Testis (tissue), 3 donors: ENCODE data around the gene COX17. TPM values are rescaled to one million over a fixed set of nuclear protein-coding genes. Genes with fewer than 3 reads are reported as not detected.

Experiments
- DNase-seq: peaks from one replicate; pipeline ENCODE4 v3.0.0-alpha.2; 2019
- H3K27ac ChIP-seq, 2 donors: fragments of 200-600 bp; sonication (generic); one replicate each; pipeline ENCODE4 v1.5.1; 2019
- H3K27me3 ChIP-seq: fragments of 200-600 bp; sonication (generic); one replicate; pipeline ENCODE4 v1.5.1; 2019
- H3K36me3 ChIP-seq: fragments of 200-600 bp; sonication (generic); one replicate; pipeline ENCODE4 v1.5.1; 2017; ENCODE audit warnings: low read depth; ENCODE audit errors: missing control alignments
- H3K4me1 ChIP-seq: fragments of 200-600 bp; sonication (generic); one replicate; pipeline ENCODE4 v1.5.1; 2019
- H3K4me3 ChIP-seq, 2 donors: fragments of 200-600 bp; sonication (generic); one replicate each; pipeline ENCODE4 v1.5.1; 2017 to 2019
- H3K9me3 ChIP-seq: fragments of 200-600 bp; sonication (generic); one replicate; pipeline ENCODE4 v1.5.1; 2017
- CTCF ChIP-seq, 3 experiments: fragments of 450-650 bp in 2 of 3; fragments of 200-600 bp in 1 of 3; sonication (generic) in 1 of 3; IDR thresholded peaks; one replicate each; pipeline ENCODE4 v1.5.1; 2016 to 2019; ENCODE audit warnings: antibody characterized with exemption in 3 of 3, mild to moderate bottlenecking in 2 of 3, moderate library complexity in 1 of 3
- POLR2A ChIP-seq: fragments of 450-650 bp; IDR thresholded peaks from one replicate; pipeline ENCODE4 v1.6.1; 2017; ENCODE audit warnings: antibody characterized with exemption, mild to moderate bottlenecking, moderate library complexity
- WGBS, 2 donors: methylation state at CpG; one replicate each; pipeline ENCODE4 v1.1.5; 2018; 5-methylcytosine and 5-hydroxymethylcytosine counted together
- intact Hi-C: fragments of 100-400 bp; cut with DNase I; formaldehyde crosslinking; loops from one replicate; pipeline ENCODE4 v1.15.1; 2023; ENCODE audit warnings: low total_unique reads
- polyA plus RNA-seq: library from polyadenylated mRNA; stranded (reverse); fragments of 350-450 nt; fragmentation: Illumina TruSeq; extraction: RNeasy Lipid Tissue Mini Kit (QIAGEN cat#74804); gene quantifications from one replicate; pipeline ENCODE4 v1.2.3, GENCODE V29; 2014; ENCODE audit warnings: low read depth, low replicate concordance; ENCODE audit not compliant: insufficient read depth
- total RNA-seq, 2 donors: library from RNA; depleted of rRNA; stranded (reverse); fragments of >200 nt; gene quantifications; one replicate each; pipeline ENCODE4 v1.2.3, GENCODE V29; 2016

COX17 gene
- total and polyA plus RNA-seq, 3 donors from 2014 or later, result 35.4 to 81.7 (median 39.1) TPM

DNA sequence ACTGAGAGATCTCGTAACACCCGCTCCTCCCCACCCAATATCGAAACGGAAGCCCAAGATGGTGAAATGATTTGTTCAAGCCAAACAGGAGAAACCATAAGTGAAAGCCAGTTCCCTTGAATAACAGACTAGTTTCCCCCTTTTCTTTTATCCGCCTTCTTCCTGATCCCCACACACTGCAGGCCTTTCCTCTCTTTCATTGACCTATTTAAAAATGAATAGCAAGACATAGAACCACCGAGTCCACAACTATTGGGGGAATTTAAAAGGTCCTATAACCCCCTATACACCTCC, 382 bp upstream of the COX17 start:
- peaks cover 10% of the 10 kb centered on the region for H3K4me1 ChIP-seq
- H3K27ac ChIP-seq, result peak overlapping the region; percentile 89 to 95
- H3K9me3 ChIP-seq, result no peaks in the 10 kb centered on the region
- TF ChIP-seq POLR2A (no peak), CTCF (IDR thresholded peaks at IDR 0.05) (no peak)
- WGBS, 2 donors, result 6 to 10% methylated on average over 6 of the region's 6 CpGs
- no peaks in the 10 kb centered on the region for H3K27me3 ChIP-seq
- no peaks in the 10 kb centered on the region for H3K36me3 ChIP-seq
- no peak for DNase-seq
- peak overlapping the region; percentile 75 to 85 for H3K4me3 ChIP-seq
- intact Hi-C loops, result no loop called here

- WGBS, 2 donors, result 13 to 21% methylated on average over 1 of the region's 1 CpG
- Histone ChIP-seq H3K27ac (peak overlapping the region; percentile 89 to 95), H3K9me3 (no peaks in the 10 kb centered on the region), H3K27me3 (no peaks in the 10 kb centered on the region), H3K4me1 (peaks cover 10% of the 10 kb centered on the region), H3K4me3 (peak overlapping the region in 1 of 2 donors; percentile 75), H3K36me3 (no peaks in the 10 kb centered on the region)
- DNase-seq, result no peak
- TF ChIP-seq CTCF (IDR thresholded peaks at IDR 0.05) (no peak), POLR2A (no peak)
- intact Hi-C loops, result no loop called here
Observed at GRCh38 chr3:119676020-119676419, 1.2 kb downstream of the COX17 start.

DNA sequence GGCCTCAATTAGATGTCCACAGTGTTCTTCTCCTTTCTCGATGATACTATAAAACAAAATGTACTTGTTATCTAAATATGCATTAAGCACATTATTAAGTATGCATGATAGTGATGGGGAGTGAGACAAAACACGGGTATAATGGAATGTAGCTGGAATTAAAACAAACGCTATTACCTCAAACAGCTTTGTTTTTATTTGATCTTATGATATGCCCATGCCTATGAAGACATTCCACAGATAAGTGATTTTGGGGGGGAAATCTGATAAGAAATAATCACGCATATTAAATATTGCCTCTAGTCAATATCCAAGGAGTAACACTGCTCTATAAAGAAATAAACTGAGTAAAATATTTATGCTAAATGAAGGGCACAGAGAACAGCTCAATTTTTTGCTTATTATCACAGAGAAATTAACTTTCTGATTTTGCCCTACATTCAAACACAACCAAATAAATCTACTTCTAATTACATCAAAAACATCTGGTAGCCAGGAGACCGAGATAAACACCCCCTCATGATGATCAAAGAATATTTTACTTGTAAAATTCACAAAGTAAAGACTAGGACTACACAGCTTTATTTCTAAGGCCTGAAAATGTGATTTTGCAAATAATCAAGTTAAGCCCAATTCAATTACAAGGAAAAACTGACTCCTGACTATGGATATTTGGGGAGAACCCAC, 1.9 kb downstream of the COX17 start:
- Histone ChIP-seq H3K27me3 (no peaks in the 10 kb centered on the region), H3K36me3 (no peaks in the 10 kb centered on the region), H3K4me3 (no peak overlapping the region), H3K9me3 (no peaks in the 10 kb centered on the region), H3K4me1 (peaks cover 10% of the 10 kb centered on the region), H3K27ac (peak overlapping the region in 1 of 2 donors; percentile 95)
- 67 to 69% methylated on average over 5 of the region's 5 CpGs for WGBS, 2 donors
- DNase-seq, result no peak
- TF ChIP-seq POLR2A (no peak), CTCF (IDR thresholded peaks at IDR 0.05) (no peak)
- intact Hi-C loops, result no loop called here

GRCh38 chr3:119673875-119674274, 3.3 kb downstream of the COX17 start:
- 87 to 92% methylated on average over 5 to 18 of the region's 18 CpGs for WGBS, 2 donors
- H3K27ac ChIP-seq, result no peak overlapping the region
- intact Hi-C loops, result no loop called here
- H3K27me3 ChIP-seq, result no peaks in the 10 kb centered on the region
- H3K36me3 ChIP-seq, result no peaks in the 10 kb centered on the region
- H3K4me3 ChIP-seq, result no peak overlapping the region
- peaks cover 10% of the 10 kb centered on the region for H3K4me1 ChIP-seq
- H3K9me3 ChIP-seq, result no peaks in the 10 kb centered on the region
- no peak for DNase-seq
- TF ChIP-seq POLR2A (no peak), CTCF (IDR thresholded peaks at IDR 0.05) (no peak)

DNA sequence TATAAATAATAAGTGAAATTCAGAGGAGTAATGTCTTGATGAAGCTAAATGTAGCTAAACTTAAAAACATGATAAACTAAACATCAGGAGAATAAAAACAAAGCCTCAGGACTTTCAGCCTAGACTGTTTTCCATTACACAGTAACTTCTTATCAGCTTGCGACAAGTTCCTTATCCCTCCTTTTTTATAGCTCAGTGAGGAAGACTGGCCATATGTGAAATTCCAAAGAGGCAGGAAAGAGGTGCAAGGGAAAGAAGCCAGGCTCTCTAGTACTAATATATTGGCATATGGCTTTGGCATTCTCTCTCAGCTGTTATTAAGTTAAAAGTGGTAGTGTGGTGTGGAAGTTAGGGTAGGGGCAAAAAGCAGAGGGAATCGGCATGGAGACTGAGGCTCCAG, 4.4 kb downstream of the COX17 start:
- intact Hi-C loops, result no loop called here
- no peak overlapping the region for H3K27ac ChIP-seq
- H3K4me1 ChIP-seq, result peaks cover 10% of the 10 kb centered on the region
- H3K9me3 ChIP-seq, result no peaks in the 10 kb centered on the region
- DNase-seq, result no peak
- 68 to 73% methylated on average over 2 of the region's 2 CpGs for WGBS, 2 donors
- H3K36me3 ChIP-seq, result no peaks in the 10 kb centered on the region
- no peak for TF ChIP-seq CTCF (IDR thresholded peaks at IDR 0.05)
- TF ChIP-seq POLR2A, result no peak
- no peaks in the 10 kb centered on the region for H3K27me3 ChIP-seq
- H3K4me3 ChIP-seq, result no peak overlapping the region
